A673 (cell line): ENCODE data around the gene IFNAR1.

Experiments
- EZH2 ChIP-seq: fragments of 200-600 bp; sonication (generic); IDR thresholded peaks from 2 replicates; pipeline ENCODE4 v1.6.1; 2017; ENCODE audit warnings: borderline replicate concordance, low read depth, mild to moderate bottlenecking, mixed read lengths, antibody characterized with exemption, low read length; ENCODE audit not compliant: poor library complexity, severe bottlenecking
- TF ChIP-seq, protein P1 (sequence below): fragments of 300-800, 200-600 bp; sonication (generic); conservative IDR thresholded peaks from 2 replicates; pipeline ENCODE4 v1.5.1; 2017; ENCODE audit warnings: low read depth, mild to moderate bottlenecking, antibody characterized with exemption, low read length, moderate library complexity, mixed read lengths

DNA sequence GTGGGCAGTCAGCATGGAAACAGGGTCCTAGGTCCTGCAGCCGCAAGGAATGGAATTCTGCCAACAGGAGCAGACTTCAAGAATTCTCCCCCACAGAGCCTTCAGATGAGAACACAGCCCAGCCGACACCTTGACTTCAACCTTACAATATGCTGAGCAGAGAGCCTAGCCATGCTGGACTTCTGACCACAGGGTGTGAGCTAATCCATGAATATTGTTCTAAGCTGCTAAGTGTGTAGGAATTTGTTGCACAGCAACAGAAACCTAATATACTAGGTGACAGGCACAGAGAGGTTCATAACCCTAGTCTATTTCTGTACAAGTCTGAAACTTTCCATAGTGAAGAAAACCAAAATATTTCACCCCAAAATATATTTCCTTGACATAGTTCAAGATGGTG lies 45.5 kb downstream of the IFNAR1 start:
- TF ChIP-seq, protein P1, sequence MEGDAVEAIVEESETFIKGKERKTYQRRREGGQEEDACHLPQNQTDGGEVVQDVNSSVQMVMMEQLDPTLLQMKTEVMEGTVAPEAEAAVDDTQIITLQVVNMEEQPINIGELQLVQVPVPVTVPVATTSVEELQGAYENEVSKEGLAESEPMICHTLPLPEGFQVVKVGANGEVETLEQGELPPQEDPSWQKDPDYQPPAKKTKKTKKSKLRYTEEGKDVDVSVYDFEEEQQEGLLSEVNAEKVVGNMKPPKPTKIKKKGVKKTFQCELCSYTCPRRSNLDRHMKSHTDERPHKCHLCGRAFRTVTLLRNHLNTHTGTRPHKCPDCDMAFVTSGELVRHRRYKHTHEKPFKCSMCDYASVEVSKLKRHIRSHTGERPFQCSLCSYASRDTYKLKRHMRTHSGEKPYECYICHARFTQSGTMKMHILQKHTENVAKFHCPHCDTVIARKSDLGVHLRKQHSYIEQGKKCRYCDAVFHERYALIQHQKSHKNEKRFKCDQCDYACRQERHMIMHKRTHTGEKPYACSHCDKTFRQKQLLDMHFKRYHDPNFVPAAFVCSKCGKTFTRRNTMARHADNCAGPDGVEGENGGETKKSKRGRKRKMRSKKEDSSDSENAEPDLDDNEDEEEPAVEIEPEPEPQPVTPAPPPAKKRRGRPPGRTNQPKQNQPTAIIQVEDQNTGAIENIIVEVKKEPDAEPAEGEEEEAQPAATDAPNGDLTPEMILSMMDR, result no peak
- no peak for TF ChIP-seq EZH2
